C4-2B (cell line): ENCODE measurements around the gene NKTR.

Experiments used
- CTCF ChIP-seq: fragments of 450-650 bp; conservative IDR thresholded peaks from 2 replicates; pipeline ENCODE4 v1.5.1; 2017; ENCODE audit warnings: mild to moderate bottlenecking
- ZFX ChIP-seq: fragments of 450-650 bp; IDR thresholded peaks from 2 replicates; pipeline ENCODE4 v1.6.1; 2017

GRCh38 chr3:42693530-42693930 is 93.0 kb downstream of the NKTR start:
- TF ChIP-seq CTCF (no peak), ZFX (no peak)
